Hypothalamus (tissue), 51 donors: ENCODE data around the gene MSI2.
A peak's percentile ranks its signal among the peaks of the same experiment; 100 is the strongest.

Experiments used
- DNase-seq, 51 donors: peaks; one replicate each; lab custom pipeline; 2025; lab: John Stamatoyannopoulos, UW

The MSI2 gene

GRCh38 chr17:57559634-57560318 is 303.5 kb downstream of the MSI2 start:
- no peak for DNase-seq

GRCh38 chr17:57560319-57560705 is 304.0 kb downstream of the MSI2 start:
- DNase-seq, result no peak

GRCh38 chr17:57561072-57561861 is 304.9 kb downstream of the MSI2 start:
- DNase-seq, result no peak

GRCh38 chr17:57562184-57562698 is 305.9 kb downstream of the MSI2 start:
- DNase-seq, result peak in 18 of 51 donors; percentile 14 to 75 (median 48)

GRCh38 chr17:57563958-57564357 is 307.6 kb downstream of the MSI2 start:
- DNase-seq, result peak in 7 of 51 donors; percentile 15 to 40 (median 34)

GRCh38 chr17:57565176-57565575 is 308.9 kb downstream of the MSI2 start:
- DNase-seq, result no peak

- DNase-seq, result no peak
Measured at GRCh38 chr17:57566721-57567120, 310.4 kb downstream of the MSI2 start.

- no peak for DNase-seq
Measured at GRCh38 chr17:57567251-57567650, 310.9 kb downstream of the MSI2 start.

- no peak for DNase-seq
Measured at GRCh38 chr17:57568340-57568739, 312.0 kb downstream of the MSI2 start.

- no peak for DNase-seq
Measured at GRCh38 chr17:57569021-57569420, 312.7 kb downstream of the MSI2 start.

- no peak for DNase-seq
Measured at GRCh38 chr17:57569853-57570252, 313.5 kb downstream of the MSI2 start.

- DNase-seq, result peak in 19 of 51 donors; percentile 15 to 64 (median 40)
Measured at GRCh38 chr17:57570724-57571344, 314.5 kb downstream of the MSI2 start.

- no peak for DNase-seq
Measured at GRCh38 chr17:57572062-57572461, 315.7 kb downstream of the MSI2 start.

- no peak for DNase-seq
Measured at GRCh38 chr17:57572600-57572999, 316.3 kb downstream of the MSI2 start.

GRCh38 chr17:57574040-57574513 is 317.8 kb downstream of the MSI2 start:
- peak in 22 of 51 donors; percentile 21 to 70 (median 46) for DNase-seq

- no peak for DNase-seq
Measured at GRCh38 chr17:57576744-57577143, 320.4 kb downstream of the MSI2 start.

- DNase-seq, result peak in 24 of 51 donors; percentile 20 to 78 (median 53)
Measured at GRCh38 chr17:57577751-57578607, 321.7 kb downstream of the MSI2 start.

GRCh38 chr17:57578608-57579225 is 322.4 kb downstream of the MSI2 start:
- no peak for DNase-seq

GRCh38 chr17:57579245-57579644 is 322.9 kb downstream of the MSI2 start:
- DNase-seq, result no peak
